HG02678 (cell line): Measurements from ENCODE around the gene RPF1.
"Not testable (repeated sequence)": the region's sequence is repeated elsewhere in the genome, so short reads cannot be mapped to it uniquely, and the experiment has no call there.

Source experiments
- ATAC-seq: cut with Tn5 transposase; IDR thresholded peaks from one replicate; pipeline ENCODE4 v1.9.1; 2021; ENCODE audit warnings: mild to moderate bottlenecking, moderate library complexity; ENCODE audit not compliant: unreplicated experiment

The RPF1 gene, protein sequence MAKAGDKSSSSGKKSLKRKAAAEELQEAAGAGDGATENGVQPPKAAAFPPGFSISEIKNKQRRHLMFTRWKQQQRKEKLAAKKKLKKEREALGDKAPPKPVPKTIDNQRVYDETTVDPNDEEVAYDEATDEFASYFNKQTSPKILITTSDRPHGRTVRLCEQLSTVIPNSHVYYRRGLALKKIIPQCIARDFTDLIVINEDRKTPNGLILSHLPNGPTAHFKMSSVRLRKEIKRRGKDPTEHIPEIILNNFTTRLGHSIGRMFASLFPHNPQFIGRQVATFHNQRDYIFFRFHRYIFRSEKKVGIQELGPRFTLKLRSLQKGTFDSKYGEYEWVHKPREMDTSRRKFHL

DNA sequence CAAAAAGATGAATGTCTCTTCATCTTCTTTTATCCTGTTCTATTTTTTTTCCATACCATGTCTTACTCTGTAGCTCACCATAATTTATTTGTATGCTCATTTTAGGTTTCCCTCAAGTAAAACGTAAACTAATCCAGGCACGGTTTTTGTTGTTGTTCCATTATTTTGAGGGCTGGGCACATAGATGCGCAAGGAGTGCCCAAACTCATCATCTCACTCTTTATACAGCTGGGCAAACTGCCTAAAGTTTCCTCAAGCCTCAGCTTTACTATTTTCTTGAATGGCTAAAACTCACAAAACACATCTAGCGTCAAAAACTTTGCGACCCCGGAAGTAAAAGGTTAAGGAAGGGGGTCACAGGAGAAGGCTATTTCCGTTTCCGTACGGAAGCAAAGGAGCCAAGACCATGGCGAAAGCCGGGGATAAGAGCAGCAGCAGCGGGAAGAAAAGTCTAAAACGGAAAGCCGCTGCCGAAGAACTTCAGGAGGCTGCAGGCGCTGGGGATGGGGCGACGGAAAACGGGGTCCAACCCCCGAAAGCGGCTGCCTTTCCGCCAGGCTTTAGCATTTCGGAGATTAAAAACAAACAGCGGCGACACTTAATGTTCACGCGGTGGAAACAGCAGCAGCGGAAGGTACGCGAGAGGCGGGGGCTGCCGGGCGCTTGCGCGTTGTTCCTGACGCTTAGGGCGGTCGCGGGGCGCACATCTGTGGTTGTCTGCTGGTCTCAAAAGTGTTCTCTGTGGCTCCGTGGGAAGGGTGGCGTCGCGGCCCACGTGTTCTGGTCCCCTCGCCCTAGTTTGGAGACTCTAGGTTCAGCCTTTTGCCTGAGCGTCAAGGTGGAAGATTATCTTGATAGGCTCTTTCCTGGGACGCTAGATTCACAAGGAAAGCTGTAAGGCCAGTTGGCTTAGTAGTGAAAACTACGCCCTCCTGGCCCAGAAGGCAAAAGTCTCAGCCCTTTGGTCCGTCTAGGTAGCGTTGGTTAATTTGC is at the start of gene RPF1:
RPF1 (plus strand) TSS at position 391 of the 993 bp plus-strand sequence; CDS start at position 407, 16 bp downstream.
- ATAC-seq = peak; percentile 99

DNA sequence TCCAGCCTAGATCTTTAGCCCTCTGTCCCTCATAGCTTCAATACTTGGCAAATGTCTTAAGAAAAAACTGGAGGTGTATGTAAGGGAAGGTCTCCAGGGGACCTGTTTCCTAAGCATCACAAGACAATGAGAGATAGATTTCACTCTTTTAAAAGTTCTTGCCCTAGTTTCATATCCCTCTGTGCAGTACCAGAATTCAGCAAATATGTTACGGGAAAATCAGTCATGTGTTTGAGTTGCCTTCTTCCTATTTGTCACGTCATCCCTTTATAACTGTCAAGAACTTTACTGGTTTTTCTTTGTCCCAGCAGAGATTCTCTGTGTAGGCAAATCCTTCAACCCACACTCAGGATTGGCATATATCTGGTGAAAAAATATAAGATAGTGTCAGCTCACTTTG is 48.5 kb upstream of the RPF1 start:
- no peak for ATAC-seq

DNA sequence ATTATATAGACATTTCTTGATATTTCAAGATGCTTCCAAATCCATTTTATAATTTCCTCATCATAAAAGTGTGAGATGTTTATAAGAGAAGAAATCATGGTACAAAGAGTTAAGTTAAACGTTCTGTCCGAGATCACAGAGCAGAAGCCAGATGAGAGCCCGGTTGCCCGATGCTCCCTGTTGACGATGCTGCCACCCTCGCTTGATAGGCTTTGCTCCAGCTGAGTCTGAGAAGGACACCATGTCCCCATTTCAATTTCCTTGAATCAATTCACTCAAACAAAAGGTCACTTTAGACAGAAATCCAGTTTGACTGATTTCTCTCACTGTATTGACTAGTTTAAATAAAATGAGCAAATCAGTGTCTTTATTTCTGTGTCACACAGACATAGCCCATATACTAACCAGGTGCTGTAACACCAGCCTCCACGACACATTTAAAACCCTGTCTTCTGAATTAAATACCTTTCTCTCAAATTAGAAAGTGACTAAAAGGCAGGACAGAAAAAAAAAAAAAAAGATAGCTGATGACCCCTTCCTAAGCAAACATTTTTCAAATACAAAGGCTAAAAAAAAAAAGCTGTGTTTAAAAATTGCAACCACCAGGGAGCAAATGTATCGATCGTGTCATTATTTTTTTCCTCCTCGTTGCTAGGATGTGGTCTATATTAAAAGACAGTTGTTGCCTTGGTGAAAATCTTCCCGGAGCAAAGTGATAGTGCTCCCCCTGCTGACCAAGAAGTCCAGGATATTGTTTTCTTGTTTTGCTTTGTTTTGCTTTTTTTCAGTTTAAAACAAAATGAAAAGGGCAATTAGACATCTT is 45.6 kb upstream of the RPF1 start:
- ATAC-seq = peak; percentile 56

DNA sequence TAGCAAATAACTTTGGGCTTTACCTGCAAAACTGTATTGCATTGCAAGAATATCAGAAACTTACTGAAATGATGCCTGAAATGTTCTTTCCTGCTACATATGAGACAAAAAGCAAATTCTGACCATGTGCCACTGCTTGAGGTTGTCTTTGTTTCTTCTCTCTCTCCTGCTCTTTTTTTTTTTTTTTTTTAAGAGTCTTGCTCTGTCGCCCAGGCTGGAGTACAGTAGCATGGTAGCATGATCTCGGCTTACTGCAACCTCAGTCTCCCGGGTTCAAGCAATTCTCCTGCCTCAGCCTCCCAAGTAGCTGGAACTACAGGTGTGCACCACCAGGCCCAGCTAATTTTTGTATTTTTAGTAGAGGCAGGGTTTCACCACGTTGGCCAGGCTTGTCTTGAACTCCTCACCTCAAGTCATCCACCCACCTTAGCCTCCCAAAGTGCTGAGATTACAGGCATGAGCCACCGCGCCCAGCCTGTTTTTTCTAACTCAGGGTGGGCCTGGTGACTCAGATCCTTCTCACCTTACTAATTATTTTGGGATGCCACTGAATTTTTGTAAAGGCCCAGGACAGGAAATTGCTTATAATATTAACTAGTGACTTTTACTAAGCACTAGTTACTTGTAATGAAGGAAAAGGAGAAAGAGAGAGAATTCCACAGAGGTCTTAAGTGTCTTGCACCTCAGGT is 44.8 kb upstream of the RPF1 start:
- ATAC-seq = no peak

DNA sequence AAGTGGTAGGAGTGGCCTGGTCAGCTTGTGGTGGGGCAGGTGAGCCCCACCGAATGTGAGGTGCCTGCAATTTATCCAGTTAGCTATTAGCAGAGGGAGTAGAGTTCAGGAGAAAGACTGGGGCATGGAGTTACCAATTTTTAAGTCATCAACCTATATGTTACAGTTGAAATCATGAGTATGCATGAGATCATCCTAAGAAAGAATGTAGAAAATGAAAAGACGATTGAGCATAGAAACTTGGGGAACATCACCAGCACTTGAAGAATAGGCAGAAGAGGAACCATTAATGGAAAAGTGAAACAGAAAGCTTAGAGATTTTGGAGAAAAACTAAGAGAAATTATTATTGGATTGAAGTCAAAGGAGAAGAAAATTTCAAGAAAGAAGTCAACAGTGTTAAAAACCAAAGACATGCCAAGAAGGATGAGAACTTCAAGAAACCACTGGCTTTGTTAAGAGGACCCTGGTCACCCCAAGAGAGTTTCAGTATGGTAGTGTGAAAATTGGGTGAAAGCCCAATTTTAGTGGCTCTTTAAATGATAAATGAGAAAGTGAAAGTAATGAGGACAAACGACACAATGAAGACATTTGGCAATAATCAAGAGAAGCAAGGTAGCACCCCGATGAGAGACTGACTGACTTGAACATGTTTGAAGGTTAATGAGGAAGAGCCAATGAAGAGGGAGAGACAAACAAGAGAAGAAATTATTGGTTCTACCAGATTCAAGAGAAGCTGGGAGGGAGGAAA is 44.1 kb upstream of the RPF1 start:
- ATAC-seq = peak; percentile 41

DNA sequence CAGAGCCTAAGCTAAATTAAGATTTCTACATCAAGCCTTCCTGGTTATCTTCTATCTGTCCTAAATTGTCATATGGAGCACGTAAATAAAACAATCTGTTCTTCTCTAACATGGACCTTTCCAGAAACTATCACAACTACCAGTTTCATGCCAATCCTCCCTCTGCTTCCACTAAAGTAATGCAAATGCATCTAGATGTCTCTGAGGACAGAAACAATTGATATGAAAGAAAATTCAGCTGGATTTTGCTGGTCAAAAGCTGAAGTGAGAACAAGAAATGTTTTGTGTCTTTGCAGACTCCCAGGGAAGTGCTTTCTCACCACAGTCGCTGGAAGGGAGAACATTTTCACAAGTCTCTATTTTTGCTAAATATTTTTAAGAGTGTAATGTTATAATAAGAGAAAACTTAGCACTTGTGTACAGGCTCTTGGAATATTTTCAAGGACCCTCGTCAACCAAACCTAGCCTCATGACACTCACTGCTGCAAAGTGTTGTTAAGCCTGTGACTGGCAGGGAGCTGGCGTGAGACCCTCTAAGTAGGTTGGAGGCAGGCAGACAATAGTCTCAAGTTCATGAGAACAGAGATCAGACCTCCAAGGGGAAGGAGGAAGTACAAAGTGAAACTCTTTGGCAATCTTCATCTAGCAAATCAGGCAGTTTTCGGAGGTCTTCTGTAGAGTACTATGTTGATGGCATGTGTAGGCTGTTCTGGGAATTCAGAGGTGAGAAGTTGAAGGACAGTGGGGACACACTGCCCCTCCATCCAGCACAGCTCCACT is 42.0 kb upstream of the RPF1 start:
- ATAC-seq = peak; percentile 50

DNA sequence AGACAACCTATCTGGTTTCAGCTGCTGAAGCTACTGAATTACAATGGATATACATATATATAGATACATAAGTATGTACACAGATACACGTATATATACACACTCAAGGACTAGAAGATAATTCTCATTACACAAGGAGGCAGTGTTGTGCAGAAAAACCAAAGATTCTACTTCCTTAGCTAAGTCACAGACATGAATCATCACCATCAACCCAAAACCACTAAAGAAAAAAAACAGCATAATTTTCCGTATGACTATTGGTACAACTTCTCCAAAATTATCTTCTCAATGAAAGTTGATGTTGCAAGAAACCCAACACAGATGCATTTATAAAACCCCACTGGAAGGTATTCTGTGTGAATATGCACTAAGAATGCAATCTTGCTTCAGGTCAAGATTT is 36.8 kb upstream of the RPF1 start:
- ATAC-seq = peak; percentile 95

DNA sequence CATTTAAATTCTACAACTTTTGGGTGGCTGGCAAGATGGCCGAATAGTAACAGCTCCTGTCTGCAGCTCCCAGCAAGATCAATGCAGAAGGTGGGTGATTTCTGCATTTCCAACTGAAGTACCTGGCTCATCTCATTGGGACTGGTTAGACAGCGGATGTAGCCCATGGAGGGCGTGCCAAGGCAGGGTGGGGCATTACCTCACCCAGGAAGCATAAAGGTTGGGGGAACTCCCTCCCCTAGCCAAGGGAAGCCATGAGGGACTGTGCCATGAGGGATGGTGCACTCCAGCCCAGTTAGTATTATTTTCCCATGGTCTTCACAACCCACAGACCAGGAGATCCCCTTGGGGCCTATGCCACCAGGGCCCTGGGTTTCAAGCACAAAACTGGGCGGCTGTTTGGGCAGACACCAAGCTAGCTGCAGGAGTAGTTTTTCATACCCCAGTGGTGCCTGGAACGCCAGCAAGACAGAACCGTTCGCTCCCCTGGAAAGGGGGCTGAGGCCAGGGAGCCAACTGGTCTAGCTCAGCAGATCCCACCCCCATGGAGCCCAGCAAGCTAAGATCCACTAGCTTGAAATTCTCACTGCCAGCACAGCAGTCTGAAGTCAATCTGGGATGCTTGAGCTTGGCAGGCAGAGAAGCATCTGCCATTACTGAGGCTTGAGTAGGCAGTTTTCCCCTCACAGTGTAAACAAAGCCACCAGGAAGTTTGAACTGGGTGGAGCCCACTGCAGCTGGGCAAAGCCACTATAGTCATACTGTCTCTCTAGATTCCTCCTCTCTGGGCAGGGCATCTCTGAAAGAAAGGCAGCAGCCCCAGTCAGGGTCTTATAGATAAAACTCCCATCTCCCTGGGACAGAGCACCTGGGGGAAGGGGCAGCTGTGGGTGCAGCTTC is 36.1 kb upstream of the RPF1 start:
- not testable (repeated sequence) for ATAC-seq

DNA sequence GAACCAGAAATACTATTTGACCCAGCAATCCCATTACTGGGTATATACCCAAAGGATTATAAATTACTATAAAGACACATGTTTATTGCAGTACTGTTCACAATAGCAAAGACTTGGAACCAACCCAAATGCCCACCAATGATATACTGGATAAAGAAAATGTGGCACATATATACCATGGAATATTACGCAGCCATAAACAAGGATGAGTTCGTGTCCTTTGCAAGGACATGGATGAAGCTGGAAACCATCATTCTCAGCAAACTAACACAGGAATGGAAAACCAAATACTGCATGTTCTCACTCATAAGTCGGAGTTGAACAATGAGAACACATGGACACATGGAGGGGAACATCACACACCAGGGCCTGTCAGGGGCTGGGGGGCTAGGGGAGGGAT is 30.4 kb upstream of the RPF1 start:
- ATAC-seq = not testable (repeated sequence)

DNA sequence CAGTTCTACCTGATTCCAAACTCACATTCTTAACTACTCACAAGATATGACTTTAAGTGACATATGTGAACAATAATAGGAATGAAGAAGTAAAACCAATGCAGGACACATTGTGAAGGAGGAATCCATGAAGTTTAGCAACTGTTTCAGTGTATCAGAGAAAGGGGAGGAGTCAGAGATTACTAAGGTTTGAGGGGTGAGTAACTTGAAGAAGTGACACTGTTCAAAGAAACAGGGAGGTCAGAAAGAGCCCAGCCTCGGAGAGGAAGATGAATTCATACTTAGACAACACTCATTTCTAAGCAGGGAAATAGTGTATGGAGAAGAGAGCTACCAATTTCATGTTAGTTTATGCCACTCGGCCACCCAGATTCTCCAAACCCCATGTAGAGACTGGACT is 28.2 kb upstream of the RPF1 start:
- no peak for ATAC-seq

DNA sequence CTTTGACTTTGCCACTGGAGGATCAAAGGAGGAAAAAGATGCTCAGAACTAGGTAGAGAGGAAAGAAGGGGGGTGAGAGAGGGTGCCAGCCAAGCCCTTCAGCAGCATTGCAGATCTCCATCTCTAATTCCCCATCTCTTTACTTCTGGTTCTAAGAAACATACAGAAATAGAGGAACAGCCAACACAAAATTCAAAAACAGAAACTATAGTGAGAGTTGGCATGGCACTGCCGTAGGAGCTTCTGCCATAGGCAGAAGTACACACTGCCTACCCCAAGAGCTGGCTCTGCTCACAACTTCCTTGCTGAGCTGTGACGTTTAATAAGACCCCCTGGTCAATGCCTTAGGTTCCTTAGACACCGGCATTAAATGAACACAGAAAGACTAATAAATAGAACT is 26.6 kb upstream of the RPF1 start:
- no peak for ATAC-seq

DNA sequence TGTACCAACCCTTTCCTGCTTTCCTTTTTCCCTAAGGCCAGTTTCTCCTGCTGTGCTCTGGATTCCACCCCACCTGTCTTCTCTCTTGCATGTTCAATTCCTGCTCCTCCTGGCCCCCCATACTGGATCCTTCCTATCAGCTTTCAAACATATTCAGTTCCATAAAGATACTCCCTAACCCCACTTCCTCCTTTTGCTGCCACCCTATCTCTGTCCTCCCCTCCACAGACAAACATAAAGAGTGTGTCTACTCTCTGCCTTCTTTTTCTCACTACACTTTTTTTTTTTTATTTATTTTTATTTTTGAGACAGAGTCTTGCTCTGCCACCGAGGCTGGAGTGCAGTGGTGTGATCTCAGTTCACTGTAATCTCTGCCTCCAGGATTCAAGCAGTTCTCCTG is 16.9 kb upstream of the RPF1 start:
- no peak for ATAC-seq

DNA sequence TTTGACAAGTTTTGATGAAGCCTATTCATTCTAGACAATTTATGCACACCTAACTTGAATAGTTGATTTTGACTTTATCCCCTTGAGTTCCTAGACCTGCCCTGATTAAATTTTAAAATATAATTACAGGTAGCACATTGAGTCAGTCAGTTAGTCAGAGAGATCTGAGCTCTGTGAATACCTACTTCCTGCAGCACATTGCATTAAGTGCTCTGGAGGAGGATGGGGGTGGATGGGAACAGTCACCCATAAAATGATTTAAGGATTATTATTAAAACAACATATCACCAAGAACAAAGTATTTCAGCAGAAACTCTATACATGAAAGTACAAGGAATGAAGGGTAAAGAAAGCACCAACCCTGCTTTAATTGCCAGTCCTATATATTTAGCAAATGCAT is 11.8 kb upstream of the RPF1 start:
- no peak for ATAC-seq

DNA sequence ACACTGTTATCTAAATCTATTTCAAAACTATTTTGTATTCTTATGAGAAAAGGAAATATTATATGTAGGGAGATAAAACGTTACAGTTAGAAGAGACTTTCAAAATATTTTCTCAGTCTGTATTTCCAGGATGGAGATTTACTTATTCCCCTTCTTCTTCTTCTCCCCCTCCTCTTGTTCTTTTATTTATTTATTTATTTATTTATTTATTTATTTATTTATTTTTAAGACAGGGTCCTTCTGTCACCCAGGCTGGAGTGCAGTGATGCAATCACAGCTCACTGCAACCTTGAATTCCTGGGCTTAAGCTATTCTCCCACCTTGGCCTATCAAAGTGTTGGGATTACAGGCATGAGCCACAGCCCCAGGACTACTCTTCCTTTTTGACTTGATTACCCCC is 2.8 kb upstream of the RPF1 start:
- no peak for ATAC-seq

DNA sequence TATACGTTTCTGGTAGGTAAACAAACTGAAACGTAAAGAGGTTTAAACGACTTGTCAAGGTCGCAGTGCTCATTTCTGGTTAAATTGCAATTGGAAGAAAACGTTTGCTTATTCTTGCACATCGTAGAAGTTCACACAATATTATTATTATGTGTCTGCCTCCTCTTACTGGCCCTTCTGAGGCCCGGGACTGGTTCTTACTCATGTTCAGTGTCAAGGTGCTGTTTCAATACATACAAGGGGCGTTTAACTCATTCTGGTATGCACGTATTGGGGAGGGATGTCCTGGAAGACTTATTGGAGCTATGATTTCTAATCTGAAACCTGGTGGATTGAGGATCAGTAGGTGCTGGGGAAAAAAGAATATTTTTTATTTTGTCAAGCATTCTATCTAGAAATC is 932 bp downstream of the RPF1 start:
- ATAC-seq = no peak

DNA sequence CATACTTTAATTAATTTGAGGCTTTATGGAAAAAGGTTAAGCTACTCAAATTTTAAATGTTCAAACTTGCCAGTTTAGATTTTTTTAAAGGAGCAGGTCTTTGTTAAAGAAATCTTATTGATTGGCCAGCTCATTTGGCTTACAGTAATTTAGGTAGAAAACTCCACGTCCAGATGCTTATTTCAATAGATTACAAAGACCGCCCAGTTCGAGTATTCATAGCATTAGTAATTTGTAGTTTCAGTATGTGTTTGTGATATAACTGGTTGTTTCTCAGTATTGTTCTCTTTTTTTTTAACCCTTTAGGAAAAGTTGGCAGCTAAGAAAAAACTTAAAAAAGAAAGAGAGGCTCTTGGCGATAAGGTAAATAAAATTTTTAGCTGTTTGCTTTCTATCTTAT is 1.6 kb downstream of the RPF1 start:
- no peak for ATAC-seq

DNA sequence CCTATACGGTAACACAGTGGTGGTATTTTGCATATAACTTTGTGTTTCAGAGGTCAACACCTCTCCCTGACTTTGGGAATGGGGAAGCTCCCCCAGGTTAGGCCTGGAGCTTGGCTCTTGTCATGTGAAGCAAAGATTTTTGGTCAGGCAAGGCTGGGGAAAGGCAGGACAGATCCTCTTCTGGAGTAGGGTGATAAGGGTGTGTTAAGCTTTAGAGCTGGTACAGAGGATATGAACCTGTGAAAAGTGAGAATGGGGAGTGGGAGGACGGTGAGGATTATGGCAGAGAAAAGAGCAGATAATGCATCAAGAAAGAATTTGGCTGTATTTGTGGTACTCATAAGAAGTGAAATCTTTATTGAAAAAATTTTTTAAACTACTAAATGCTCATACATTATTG is 2.3 kb downstream of the RPF1 start:
- no peak for ATAC-seq

DNA sequence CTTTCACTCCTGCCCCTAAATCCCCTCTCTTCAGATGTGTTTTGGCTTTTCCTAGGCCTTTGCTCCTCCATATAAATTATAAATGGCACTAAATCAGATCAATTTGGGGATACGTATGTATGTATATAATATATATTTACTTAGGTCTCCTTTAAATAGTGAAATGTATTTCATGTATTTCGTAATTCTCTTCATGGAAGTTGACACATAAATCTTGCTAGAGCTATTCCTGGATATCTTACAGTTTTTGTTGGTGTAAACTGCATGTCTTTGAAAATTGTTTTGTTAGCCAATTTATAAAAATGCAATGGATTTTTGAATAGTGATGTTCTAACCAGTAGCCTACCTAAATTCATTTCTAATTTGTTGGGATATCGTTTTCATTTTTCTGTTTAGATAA is 9.0 kb downstream of the RPF1 start:
- no peak for ATAC-seq
